HCT116 (cell line): ENCODE results near the gene OBSCN.

Experiments
- EZH2 ChIP-seq: fragments of 200-600 bp; sonication (generic); IDR thresholded peaks from 2 replicates; pipeline ENCODE4 v1.6.1; 2017; ENCODE audit warnings: antibody characterized with exemption, mixed run types
- TF ChIP-seq, protein P1 (sequence below), 3 experiments: fragments of 200-600 bp in 1 of 3; sonication (generic) in 1 of 3; IDR thresholded peaks in 2 of 3; conservative IDR thresholded peaks in 1 of 3; 2 replicates each; pipeline ENCODE4 v1.5.1; 2012 to 2017; ENCODE audit warnings: low read depth in 2 of 3, low read length in 2 of 3, antibody characterized with exemption in 1 of 3, borderline replicate concordance in 1 of 3, control low read depth in 1 of 3, mild to moderate bottlenecking in 1 of 3, mixed read lengths in 1 of 3, mixed run types in 1 of 3, moderate library complexity in 1 of 3; ENCODE audit not compliant: insufficient read depth in 1 of 3

DNA sequence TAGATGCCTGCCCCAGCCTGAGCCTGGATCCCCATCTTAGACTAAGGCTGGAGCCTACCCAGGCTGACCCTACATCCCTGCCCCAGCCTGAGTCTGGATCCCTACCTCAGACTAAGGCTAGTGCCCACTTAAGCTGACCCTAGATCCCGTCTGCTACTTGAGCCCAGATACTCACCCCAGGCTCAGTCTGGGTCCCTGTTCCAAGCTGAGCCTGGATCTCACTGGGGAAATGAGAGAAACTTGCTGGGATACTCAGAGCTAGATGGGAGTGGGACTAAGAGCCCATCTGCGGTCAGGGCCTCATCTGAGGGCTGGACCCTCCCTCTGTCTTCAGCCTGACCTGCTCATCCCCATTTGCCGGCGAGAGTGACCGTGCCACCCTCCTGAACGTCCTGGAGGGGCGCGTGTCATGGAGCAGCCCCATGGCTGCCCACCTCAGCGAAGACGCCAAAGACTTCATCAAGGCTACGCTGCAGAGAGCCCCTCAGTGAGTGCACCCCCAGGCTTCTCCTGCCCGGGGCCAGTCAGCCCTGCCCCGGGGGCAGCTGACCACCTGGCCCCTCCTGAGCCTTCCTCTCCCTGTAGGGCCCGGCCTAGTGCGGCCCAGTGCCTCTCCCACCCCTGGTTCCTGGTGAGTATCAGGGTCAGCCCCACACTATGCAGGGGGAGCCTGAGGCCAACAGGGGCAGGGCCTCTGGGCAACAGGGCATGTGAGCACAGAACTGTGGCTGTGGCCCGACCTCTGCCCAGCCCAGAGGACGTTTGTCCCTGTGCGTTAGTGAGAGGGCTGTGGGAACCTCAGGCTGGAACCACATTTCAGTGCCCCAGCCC lies 162.0 kb downstream of the OBSCN start:
- TF ChIP-seq, protein P1, sequence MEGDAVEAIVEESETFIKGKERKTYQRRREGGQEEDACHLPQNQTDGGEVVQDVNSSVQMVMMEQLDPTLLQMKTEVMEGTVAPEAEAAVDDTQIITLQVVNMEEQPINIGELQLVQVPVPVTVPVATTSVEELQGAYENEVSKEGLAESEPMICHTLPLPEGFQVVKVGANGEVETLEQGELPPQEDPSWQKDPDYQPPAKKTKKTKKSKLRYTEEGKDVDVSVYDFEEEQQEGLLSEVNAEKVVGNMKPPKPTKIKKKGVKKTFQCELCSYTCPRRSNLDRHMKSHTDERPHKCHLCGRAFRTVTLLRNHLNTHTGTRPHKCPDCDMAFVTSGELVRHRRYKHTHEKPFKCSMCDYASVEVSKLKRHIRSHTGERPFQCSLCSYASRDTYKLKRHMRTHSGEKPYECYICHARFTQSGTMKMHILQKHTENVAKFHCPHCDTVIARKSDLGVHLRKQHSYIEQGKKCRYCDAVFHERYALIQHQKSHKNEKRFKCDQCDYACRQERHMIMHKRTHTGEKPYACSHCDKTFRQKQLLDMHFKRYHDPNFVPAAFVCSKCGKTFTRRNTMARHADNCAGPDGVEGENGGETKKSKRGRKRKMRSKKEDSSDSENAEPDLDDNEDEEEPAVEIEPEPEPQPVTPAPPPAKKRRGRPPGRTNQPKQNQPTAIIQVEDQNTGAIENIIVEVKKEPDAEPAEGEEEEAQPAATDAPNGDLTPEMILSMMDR (IDR thresholded peaks at IDR 0.05 in 2 of 3, conservative IDR thresholded peaks at IDR 0.05 in 1 of 3; ENCODE audit: borderline replicate concordance in 1 of 3, insufficient read depth in 1 of 3, low read depth in 2 of 3, low read length in 2 of 3), result no peak
- no peak for TF ChIP-seq EZH2
